Panc1 (cell line): ENCODE data around the gene ENTPD1. TPM values are rescaled to one million over a fixed set of nuclear protein-coding genes. Genes with fewer than 3 reads are reported as not detected.

Experiments used
- ATAC-seq: fragments of 200-7000 bp; cut with Tn5 transposase; 2 replicates; pipeline ENCODE4 v1.9.1; 2020; ENCODE audit warnings: mild to moderate bottlenecking, moderate library complexity
- BruUV-seq: library from RNA; stranded (reverse); fragments of 400-500 nt; replicated peaks from 2 replicates; lab custom pipeline; 2021; lab: Mats Ljungman, UMichigan
- CTCF ChIA-PET: fragments of 300-600 bp; sonication (Branson Sonifier 250); formaldehyde crosslinking; loops from one replicate; lab custom pipeline; 2022; ENCODE audit warnings: antibody characterized with exemption; lab: Charles Lee
- POLR2A ChIA-PET: fragments of 300-600 bp; sonication (Branson Sonifier 250); formaldehyde crosslinking; loops from one replicate; lab custom pipeline; 2022; ENCODE audit warnings: antibody characterized with exemption; lab: Charles Lee
- DNase-seq: peaks from one replicate; pipeline ENCODE4 v3.0.0-alpha.2; 2010; ENCODE audit warnings: low read depth, low spot score
- H3K27ac ChIP-seq: 2 replicates; pipeline ENCODE4 v1.5.1; 2011; ENCODE audit warnings: mild to moderate bottlenecking, low read length, inconsistent platforms
- H3K27me3 ChIP-seq: fragments of 200-500 bp; sonication (Bioruptor generic); 2 replicates; pipeline ENCODE4 v1.6.0; 2014; ENCODE audit warnings: low read length, inconsistent platforms; ENCODE audit not compliant: control insufficient read depth, insufficient read depth
- H3K36me3 ChIP-seq: fragments of 200-500 bp; sonication (Bioruptor generic); 2 replicates; pipeline ENCODE4 v1.5.1; 2014; ENCODE audit warnings: inconsistent platforms, mild to moderate bottlenecking, low read length, moderate library complexity; ENCODE audit not compliant: control insufficient read depth, insufficient read depth
- H3K4me1 ChIP-seq: 2 replicates; pipeline ENCODE4 v1.5.1; 2011; ENCODE audit warnings: inconsistent platforms, mild to moderate bottlenecking, low read length, moderate library complexity; ENCODE audit not compliant: control insufficient read depth, insufficient read depth
- H3K4me3 ChIP-seq, 2 experiments: 2 replicates each; pipeline ENCODE4 v1.5.1; 2011 to 2012; ENCODE audit warnings: low read depth in 2 of 2, low read length in 2 of 2, mild to moderate bottlenecking in 2 of 2, inconsistent platforms in 1 of 2, moderate library complexity in 1 of 2
- H3K9me3 ChIP-seq: fragments of 200-500 bp; sonication (Bioruptor generic); 2 replicates; pipeline ENCODE4 v1.5.1; 2014; ENCODE audit warnings: low read depth, mild to moderate bottlenecking, inconsistent platforms, low read length, moderate library complexity; ENCODE audit not compliant: control insufficient read depth, insufficient read depth
- POLR2AphosphoS5 ChIP-seq: IDR thresholded peaks from 2 replicates; pipeline ENCODE4 v1.6.1; 2012; ENCODE audit warnings: mild to moderate bottlenecking, low read depth, low read length, moderate library complexity
- SIN3A ChIP-seq: IDR thresholded peaks from 2 replicates; pipeline ENCODE4 v1.6.1; 2012; ENCODE audit warnings: low read depth, mild to moderate bottlenecking, low read length, moderate library complexity, borderline replicate concordance; ENCODE audit not compliant: insufficient read depth
- TCF7L2 ChIP-seq: IDR thresholded peaks from 2 replicates; pipeline ENCODE4 v1.6.1; 2011; ENCODE audit warnings: mild to moderate bottlenecking, low read depth, low read length, inconsistent platforms
- in situ Hi-C: cut with HindIII; loops from 2 replicates; pipeline ENCODE4 v1.10.0; 2016; ENCODE audit warnings: low sequenced_read_pairs, low pct_unique_long_range_greater_than_20kb
- intact Hi-C: fragments of 100-400 bp; cut with micrococcal nuclease; formaldehyde crosslinking; loops from one replicate; pipeline ENCODE4 v1.10.0; 2022; ENCODE audit not compliant: unreplicated experiment
- total RNA-seq: library from RNA; stranded (reverse); gene quantifications from one replicate; pipeline ENCODE4 v1.2.1, GENCODE V29; 2021; ENCODE audit not compliant: unreplicated experiment
- TF ChIP-seq, protein P1 (sequence below), 2 experiments: IDR thresholded peaks; 2 replicates each; pipeline ENCODE4 v1.6.1; 2011 to 2012; ENCODE audit warnings: low read depth in 2 of 2, control low read depth in 1 of 2, low read length in 1 of 2, mild to moderate bottlenecking in 1 of 2, moderate library complexity in 1 of 2; ENCODE audit not compliant: insufficient read depth in 1 of 2
- TF ChIP-seq, protein P2 (sequence below): fragments of 450-650 bp; IDR thresholded peaks from 2 replicates; pipeline ENCODE4 v1.5.1; 2017; ENCODE audit warnings: mild to moderate bottlenecking

The ENTPD1 gene
- total RNA-seq, 1 experiment from 2014 or later = 0.31 TPM

- intact Hi-C loops = no loop called here
- no TSS peak for BruUV-seq
- Histone ChIP-seq H3K27me3 (peaks cover 8% of the 10 kb centered on the region), H3K4me1 (no peaks in the 10 kb centered on the region), H3K4me3 (no peak overlapping the region), H3K9me3 (no peaks in the 10 kb centered on the region), H3K27ac (no peak overlapping the region), H3K36me3 (no peaks in the 10 kb centered on the region)
- CTCF ChIA-PET = interaction anchor here (1.6 kb wide), 1 partner anchor 144 kb away, joined by 5 read pairs; the partner anchor contains the start of gene TCTN3
- in situ Hi-C loops = no loop called here
- ATAC-seq (no peak), DNase-seq (no peak)
- POLR2A ChIA-PET = no interaction called here
- TF ChIP-seq, protein P1, sequence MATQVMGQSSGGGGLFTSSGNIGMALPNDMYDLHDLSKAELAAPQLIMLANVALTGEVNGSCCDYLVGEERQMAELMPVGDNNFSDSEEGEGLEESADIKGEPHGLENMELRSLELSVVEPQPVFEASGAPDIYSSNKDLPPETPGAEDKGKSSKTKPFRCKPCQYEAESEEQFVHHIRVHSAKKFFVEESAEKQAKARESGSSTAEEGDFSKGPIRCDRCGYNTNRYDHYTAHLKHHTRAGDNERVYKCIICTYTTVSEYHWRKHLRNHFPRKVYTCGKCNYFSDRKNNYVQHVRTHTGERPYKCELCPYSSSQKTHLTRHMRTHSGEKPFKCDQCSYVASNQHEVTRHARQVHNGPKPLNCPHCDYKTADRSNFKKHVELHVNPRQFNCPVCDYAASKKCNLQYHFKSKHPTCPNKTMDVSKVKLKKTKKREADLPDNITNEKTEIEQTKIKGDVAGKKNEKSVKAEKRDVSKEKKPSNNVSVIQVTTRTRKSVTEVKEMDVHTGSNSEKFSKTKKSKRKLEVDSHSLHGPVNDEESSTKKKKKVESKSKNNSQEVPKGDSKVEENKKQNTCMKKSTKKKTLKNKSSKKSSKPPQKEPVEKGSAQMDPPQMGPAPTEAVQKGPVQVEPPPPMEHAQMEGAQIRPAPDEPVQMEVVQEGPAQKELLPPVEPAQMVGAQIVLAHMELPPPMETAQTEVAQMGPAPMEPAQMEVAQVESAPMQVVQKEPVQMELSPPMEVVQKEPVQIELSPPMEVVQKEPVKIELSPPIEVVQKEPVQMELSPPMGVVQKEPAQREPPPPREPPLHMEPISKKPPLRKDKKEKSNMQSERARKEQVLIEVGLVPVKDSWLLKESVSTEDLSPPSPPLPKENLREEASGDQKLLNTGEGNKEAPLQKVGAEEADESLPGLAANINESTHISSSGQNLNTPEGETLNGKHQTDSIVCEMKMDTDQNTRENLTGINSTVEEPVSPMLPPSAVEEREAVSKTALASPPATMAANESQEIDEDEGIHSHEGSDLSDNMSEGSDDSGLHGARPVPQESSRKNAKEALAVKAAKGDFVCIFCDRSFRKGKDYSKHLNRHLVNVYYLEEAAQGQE (IDR thresholded peaks at IDR 0.05; ENCODE audit: insufficient read depth in 1 of 2, low read depth in 2 of 2, low read length in 1 of 2) = no peak
- TF ChIP-seq SIN3A (no peak), POLR2AphosphoS5 (no peak), TCF7L2 (no peak)
- TF ChIP-seq, protein P2, sequence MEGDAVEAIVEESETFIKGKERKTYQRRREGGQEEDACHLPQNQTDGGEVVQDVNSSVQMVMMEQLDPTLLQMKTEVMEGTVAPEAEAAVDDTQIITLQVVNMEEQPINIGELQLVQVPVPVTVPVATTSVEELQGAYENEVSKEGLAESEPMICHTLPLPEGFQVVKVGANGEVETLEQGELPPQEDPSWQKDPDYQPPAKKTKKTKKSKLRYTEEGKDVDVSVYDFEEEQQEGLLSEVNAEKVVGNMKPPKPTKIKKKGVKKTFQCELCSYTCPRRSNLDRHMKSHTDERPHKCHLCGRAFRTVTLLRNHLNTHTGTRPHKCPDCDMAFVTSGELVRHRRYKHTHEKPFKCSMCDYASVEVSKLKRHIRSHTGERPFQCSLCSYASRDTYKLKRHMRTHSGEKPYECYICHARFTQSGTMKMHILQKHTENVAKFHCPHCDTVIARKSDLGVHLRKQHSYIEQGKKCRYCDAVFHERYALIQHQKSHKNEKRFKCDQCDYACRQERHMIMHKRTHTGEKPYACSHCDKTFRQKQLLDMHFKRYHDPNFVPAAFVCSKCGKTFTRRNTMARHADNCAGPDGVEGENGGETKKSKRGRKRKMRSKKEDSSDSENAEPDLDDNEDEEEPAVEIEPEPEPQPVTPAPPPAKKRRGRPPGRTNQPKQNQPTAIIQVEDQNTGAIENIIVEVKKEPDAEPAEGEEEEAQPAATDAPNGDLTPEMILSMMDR = no peak
These were observed 81.8 kb downstream of the ENTPD1 start for GRCh38 chr10:95837783-95838182.

DNA sequence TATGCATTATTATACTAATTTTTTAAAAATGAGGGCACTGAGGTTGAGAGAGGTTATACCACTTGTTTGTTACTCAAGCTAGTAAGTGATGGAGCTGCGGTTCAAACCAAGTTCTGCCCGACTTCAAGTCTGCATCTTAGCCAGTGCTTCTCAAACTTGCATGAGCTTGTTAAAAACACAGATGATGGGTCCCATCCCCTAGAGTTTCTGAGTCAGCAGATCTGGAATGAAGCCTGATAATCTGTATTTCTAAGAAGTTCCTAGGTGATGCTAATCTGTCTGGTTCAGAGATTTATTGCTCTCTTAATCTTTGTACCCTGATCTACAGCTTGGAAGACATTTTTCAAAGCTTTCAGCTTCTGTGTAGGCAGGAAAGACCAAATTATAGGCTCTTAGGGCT lies 84.2 kb downstream of the ENTPD1 start:
- no TSS peak for BruUV-seq
- H3K36me3 ChIP-seq = no peaks in the 10 kb centered on the region
- H3K9me3 ChIP-seq = no peaks in the 10 kb centered on the region
- no peak overlapping the region for H3K27ac ChIP-seq
- no peak for ATAC-seq
- DNase-seq = no peak
- no peak overlapping the region for H3K4me3 ChIP-seq
- no peaks in the 10 kb centered on the region for H3K4me1 ChIP-seq
- TF ChIP-seq SIN3A (no peak), POLR2AphosphoS5 (no peak), TCF7L2 (no peak)
- TF ChIP-seq, protein P2 = no peak
- TF ChIP-seq, protein P1 (IDR thresholded peaks at IDR 0.05; ENCODE audit: insufficient read depth in 1 of 2, low read depth in 2 of 2, low read length in 1 of 2) = no peak
- intact Hi-C loops = no loop called here
- POLR2A ChIA-PET = no interaction called here
- CTCF ChIA-PET = interaction anchor here (2.8 kb wide), 1 partner anchor 146 kb away, joined by 40 read pairs; the partner anchor contains the start of gene TCTN3
- in situ Hi-C loops = no loop called here
- peaks cover 10% of the 10 kb centered on the region for H3K27me3 ChIP-seq
